ENCODE measurements around the gene GTF2F1.
"Not testable (repeated sequence)": the region's sequence is repeated elsewhere in the genome, so short reads cannot be mapped to it uniquely, and the experiment has no call there.

The GTF2F1 gene

DNA sequence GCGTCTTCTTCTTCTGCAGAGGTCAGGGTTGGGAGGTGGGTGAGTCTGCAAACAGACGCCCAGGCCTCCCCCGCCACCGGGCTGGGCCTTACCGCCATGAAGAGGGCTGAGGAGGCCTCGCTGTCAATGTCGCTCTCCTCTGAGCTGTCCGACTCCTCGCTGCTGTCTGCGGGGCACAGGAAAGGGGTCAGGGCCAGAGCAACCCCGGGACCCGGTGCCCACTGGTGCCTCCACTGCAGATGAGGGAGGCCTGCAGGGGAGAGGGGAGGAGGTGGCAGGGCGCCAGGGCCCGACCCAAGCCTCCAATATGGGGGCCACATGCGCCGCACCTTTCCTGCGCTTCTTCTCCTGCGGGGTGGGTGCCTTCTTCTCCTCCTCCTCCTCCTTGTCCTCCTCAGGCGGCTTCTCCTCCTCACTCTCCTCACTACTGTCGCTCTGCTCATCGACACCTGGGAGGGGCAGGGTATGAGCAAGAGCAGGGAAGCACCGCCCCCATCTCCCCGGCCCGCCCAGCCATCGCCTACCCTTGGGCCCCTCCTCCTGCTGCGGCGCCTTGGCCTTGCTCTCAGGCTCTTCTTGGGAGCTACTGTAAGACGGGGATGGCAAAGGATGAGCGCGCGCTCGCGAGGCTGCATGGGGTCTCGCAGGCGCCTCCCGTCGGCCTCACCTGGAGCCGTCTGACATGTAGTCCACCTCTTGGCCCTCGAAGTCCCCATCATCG is 11.8 kb downstream of the GTF2F1 start:
- no peak for DNase-seq

DNA sequence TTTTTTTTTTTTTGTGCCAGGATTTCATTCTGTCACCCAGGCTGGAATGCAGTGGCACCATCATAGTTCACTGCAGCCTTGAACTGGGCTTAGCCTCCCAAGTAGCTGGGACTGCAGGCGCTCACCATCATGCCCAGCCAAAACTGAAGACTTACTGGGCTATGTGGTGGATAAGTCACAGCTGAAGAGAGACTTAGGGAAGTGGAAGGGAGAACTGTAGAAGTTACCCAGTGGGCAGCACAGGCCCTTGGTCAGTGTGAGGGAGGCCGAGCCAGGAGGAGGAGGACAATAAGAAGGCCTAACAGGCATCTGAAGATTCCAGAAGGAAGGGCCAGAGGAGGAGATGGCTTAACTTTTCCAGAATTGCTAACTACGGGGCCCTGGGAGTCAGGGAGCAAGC is 13.2 kb downstream of the GTF2F1 start:
- DNase-seq = no peak

DNA sequence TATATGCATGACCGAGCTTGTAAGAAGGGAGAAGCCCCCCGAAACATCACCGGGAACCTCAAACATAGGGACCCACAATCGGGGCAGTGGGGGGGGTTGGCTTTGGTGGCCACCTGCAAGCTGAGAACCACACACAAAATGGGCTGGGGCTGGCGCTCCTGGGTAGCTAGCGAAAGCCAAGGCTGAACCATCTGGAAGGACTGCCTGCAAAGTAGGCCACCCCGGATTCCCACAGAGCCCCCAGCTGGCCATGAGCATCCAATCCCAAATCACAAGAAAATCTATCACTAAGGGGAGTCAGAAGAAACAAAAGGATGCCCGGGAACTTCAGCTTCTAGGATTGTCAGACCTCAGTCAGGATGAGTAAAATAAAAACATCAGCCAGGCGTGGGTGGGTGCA is 14.5 kb downstream of the GTF2F1 start:
- no peak for DNase-seq

DNA sequence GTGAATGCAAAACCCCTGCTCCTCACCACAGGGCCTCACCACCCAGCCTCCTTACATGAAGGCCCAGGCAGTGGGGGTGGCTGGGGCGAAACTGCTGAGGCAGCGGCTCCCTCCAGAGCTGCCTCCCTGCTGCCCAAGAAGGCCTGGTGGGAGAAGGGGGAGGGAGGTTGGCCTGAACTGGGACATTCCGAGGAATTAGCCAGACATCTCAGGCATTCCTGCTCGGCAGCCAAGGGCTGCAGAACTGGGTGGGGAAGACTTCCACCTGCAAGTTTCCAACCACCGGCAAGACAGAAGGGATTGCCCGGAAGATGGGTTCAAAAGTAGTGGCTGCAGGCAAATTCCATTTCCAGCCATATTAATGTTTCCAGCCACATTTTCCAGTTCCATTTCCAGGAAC is 14.9 kb downstream of the GTF2F1 start:
- DNase-seq = no peak

DNA sequence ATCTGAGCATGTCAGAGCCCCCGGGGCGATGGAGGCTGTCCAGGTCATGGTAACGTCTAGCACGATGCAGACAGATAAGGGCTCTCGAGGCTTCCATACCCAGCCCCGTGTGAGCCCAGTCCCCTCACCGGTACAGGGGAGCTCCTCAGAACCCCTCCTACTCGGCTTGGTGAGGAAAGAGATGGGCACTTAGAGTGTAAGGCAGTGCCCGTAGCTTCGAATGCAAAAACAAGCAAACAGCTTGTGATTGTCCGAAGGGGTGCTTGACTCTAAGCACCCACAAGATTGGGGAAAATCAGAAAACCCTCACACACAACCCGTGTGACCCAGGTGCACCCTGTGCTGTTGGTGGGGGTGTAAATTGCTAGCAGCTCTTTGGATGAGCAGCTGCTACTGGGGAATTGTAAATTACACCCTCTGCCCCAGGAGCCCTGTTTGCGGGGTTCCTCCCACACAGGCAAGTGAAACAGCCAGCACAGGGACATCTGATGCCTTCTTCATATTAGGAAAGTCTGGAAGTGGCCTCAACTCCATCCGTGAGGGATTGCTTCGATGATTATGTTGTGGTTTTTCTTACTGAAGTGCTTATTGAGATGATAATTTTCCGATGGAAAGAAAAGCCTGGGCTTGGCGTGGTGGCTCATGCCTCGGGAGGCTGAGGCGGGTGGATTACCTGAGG is 16.3 kb downstream of the GTF2F1 start:
- no peak for DNase-seq

DNA sequence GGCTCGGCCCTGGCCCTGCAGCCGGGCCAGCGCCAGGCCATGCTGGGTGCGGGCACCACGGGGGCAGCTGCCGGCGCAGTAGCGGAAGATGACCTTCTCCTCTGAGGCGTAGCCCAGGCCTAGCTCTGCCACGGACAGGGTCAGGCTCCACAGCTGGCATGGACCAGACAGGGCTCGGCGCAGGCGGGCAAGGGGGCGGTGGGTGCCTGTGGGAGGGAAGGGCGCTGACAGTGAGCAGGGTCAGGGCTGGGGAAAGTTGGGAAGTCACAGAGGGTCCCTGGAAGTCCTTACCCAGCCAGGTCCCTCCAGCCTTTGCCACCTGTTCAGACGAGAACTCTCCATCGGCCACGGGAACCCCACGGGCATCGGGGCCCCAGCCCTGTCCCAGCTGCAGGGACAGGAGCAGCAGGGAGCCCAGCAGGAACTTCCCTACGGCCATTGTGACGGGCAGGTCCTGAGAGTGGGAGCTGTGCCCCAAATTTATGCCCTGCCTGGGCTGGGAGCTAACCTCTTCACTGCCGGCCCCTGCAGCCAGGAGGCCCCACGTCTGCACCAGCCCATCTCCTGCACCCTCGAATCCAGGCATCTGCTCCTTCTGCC is 17.5 kb downstream of the GTF2F1 start, which contains the start of gene PSPN:
PSPN (minus strand) TSS at position 523 of the 600 bp plus-strand sequence; CDS start at position 439, 84 bp downstream.
- DNase-seq = no peak

DNA sequence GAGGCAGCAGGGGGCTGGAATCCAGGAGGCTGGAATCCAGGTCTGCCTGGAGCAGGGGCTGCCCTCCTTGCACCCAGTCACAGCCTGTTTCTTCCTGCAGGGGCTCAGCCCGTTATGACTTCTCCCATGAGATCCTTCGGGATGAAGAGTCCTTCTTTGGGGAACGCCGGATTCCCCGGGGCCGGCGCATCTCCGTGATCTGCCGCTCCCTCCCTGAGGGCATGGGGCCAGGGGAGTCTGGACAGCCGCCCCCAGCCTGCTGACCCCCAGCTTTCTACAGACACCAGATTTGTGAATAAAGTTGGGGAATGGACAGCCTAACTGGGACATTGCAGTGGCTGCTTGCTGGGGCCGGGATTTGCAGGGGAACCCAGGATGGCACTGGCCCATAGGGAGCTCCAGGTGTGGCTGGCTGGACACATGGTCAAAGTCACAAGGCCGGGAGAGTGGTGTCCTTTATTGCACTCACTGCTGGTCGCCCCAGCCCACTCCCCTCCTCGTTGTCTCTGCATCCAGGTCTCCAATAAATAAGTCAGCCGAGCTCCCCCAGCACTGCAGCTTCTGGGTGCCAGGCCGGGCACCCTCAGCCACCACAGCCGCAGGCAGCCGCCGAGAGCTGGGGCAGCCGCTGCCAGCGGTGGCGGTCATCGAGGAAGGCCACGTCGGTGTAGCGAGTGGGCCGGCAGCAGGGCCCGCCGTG is 18.1 kb downstream of the GTF2F1 start:
- no peak for DNase-seq

DNA sequence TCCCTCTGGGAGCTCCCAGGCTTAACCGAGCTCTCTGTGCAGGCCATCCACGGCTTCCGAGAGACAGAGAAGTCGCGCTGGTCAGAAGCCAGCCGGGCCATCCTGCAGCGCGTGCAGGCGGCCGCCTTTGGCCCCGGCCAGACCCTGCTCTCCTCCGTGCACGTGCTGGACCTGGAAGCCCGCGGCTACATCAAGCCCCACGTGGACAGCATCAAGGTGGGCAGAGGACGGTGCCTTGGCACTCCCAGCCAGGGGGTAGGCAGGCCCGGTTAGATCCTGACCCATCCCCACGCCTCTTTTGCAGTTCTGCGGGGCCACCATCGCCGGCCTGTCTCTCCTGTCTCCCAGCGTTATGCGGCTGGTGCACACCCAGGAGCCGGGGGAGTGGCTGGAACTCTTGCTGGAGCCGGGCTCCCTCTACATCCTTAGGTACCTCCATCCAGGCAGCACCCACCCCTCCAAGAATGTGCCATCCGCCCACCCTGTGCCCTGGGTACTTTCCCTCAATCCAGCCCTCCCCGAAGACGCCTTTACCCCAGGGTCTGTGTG is 18.7 kb downstream of the GTF2F1 start:
- DNase-seq = no peak

DNA sequence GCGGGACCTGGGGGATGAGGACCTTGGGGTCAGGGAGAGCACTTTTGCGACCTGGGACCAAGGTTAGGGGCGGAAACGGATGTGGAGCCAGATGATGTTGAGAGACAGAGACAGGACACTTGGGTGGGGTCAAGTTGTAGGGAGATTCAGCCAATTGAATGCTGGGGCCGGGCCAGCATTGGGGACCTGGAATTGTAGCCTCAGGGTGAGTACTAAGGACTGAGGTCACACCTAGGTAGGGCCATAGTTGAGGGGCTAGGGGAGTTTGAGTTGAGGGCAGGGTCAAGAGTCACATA is 19.2 kb downstream of the GTF2F1 start:
- no peak for DNase-seq

DNA sequence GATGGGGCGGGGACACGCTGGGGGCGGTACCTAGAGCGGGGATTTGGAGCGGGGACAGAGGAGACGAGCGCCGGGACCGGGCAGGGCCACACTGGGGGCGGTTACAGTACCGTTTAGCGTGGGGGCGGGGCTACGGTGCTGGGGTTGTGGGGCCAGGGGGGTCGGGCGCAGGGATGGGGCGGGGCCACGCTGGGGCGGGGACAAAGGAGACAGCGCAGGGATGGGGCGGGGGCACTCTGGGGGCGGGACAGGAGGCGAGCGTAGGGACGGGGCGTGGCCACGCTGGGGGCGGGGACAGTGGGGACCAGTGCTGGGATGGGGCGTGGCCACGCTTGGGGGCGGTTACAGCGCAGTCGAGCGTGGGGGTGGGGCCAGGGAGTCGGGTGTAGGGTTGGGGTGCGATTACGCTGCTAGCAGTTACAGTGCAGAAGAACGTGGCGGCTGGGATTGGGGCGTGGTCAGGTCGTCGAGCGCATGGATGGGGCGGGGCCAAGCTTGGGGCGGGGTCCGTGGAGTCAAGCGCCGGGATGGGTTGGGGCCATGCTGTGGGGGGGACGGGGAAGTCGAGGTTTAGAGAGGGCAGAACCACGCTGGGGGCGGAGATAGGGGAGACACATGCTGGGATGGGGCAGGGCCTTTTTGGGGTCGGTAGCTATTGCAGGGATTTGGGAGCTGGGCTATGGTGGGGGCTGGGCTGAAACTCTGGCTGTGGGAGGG is 19.7 kb downstream of the GTF2F1 start:
- peak; percentile 98 for DNase-seq

DNA sequence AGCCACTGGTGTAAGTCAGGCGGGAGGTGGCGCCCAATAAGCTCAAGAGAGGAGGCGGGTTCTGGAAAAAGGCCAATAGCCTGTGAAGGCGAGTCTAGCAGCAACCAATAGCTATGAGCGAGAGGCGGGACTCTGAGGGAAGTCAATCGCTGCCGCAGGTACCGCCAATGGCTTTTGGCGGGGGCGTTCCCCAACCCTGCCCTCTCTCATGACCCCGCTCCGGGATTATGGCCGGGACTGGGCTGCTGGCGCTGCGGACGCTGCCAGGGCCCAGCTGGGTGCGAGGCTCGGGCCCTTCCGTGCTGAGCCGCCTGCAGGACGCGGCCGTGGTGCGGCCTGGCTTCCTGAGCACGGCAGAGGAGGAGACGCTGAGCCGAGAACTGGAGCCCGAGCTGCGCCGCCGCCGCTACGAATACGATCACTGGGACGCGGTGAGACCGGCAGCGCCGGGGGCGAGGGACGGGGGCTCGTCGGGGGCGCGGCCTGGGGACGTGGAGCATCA is 20.3 kb downstream of the GTF2F1 start, which contains the start of gene ALKBH7:
ALKBH7 (plus strand) TSS at position 201 of the 502 bp plus-strand sequence; CDS start at position 228, 27 bp downstream.
- peak; percentile 100 for DNase-seq

DNA sequence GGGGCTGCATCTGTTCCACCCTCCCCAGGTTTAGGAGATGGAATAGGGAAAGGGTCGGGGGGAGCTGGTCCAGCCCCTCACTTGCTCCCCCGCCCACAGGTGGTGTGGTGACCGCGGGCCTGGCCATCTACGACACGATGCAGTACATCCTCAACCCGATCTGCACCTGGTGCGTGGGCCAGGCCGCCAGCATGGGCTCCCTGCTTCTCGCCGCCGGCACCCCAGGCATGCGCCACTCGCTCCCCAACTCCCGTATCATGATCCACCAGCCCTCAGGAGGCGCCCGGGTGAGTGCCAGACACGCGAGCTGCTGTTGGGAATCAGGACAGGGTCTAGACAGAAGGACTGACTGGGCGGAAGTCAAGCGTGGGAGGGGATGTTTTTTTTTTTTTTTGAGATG is 28.6 kb downstream of the GTF2F1 start:
- no peak for DNase-seq

DNA sequence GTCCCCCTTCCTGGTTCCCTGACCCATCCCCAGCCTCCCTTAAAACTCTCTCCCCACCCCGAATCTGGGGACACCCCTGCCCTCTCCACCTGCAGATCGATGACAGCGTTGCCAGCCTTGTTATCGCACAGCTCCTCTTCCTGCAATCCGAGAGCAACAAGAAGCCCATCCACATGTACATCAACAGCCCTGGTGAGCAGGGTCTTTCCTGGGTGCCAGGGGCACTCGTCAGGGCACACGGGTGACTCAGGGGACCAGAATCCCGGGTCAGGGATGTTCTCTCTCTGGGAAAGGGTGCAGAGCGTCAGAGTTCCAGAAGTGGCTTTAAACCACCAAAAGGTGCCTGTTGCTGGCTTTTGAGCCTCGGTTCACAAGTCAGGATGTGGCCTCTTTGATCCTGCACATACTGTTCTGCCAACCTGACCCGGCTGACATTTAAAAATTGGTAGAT is 30.6 kb downstream of the GTF2F1 start:
- no peak for DNase-seq

DNA sequence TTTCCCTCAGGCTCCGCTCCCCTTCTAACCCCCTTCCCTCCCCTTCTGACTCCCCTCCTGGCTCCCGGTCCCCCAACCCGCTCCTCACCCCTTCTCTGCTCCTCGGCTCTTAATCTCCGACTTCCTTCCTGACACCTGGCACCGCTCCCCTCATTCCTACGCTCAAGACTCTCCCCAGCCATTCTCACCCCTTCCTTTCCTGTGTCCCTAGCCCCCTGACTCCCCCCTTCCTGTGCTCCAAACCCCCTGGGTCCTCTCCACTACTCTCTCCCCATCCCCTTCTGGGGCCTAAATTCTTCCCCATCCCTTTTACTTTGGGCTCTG is 31.0 kb downstream of the GTF2F1 start:
- no peak for DNase-seq

DNA sequence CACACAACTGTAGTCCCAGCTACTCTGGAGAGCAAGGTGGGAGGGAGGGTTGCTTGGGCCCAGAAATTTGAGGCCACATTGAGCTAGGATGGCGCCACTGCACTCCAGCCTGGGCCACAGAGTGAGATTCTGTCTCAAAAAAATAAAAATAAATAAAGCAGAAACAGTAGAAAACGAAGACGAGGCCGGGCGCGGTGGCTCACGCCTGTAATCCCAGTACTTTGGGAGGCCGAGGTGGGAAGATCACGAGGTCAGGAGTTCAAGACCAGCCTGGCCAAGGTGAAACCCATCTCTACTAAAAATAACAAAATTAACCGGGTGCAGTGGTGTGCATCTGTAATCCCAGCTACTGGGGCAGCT is 32.1 kb downstream of the GTF2F1 start:
- DNase-seq = not testable (repeated sequence)

DNA sequence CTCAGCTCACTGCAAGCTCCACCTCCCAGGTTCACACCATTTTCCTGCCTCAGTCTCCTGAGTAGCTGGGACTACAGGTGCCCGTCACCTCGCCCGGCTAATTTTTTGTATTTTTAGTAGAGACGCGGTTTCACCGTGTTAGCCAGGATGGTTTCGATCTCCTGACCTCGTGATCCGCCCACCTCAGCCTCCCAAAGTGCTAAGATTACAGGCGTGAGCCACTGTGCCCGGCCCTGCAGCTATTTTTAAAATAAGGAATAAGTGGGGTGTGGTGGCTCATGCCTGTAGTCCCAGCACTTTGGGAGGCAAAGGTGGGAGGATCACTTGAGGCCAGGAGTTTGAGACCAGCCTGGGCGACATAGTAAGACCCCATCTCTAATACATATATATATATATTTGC is 32.5 kb downstream of the GTF2F1 start:
- DNase-seq = not testable (repeated sequence)

DNA sequence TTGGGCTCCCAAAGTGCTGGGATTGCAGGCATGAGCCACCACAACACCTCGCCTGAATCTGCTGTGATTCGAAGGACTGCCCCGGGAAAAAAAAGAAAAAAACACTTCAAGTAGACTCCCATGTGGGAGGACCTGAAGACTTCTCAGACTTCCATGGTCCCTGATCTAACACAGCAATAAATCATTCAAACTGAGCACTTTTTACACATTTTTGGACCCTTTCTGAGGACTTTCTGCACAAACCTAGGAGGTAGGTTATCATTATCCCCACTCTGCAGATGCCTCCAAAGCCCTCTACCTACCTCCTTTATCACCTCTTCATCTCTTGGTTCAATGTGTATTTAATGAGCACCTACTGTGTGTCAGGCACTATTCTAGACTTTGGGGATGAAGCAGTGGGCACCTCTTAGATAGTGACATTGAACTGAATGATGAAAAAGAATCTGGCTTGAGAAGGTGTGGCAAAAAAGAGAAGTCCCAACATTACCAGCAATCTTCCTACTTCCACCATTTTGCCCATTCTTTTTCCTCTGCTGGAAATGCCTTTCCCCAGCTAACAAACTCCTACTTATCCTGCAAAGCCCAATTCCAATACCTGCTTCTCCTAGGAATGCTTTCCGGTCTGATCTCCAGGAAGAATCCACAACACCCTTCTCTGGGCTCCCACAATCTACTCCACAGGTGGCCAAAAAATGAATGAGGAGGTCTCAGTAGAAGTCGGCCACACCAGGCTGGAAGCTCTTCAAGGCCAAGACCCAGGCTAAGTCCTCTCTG is 33.2 kb downstream of the GTF2F1 start:
- no peak for DNase-seq

DNA sequence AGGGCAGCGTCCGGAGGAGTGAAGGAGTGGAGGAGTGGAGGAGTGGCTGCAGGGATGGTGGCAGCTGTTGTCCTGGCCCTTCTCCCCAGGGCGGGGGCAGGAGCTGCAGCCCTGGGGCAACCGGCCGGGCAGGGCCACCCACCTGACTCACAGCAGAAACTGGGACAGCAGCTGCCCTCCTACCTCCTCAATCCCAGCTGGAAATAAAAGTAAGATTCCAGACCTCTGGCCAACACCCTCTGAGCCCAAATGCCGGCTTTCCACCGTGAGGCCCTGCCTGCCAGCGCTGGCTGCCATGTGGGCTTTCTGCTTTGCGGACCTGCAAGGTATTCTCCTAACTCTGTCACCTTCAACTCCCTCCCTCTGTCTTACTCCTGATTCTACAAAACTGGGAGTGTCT is 35.0 kb downstream of the GTF2F1 start:
- no peak for DNase-seq

DNA sequence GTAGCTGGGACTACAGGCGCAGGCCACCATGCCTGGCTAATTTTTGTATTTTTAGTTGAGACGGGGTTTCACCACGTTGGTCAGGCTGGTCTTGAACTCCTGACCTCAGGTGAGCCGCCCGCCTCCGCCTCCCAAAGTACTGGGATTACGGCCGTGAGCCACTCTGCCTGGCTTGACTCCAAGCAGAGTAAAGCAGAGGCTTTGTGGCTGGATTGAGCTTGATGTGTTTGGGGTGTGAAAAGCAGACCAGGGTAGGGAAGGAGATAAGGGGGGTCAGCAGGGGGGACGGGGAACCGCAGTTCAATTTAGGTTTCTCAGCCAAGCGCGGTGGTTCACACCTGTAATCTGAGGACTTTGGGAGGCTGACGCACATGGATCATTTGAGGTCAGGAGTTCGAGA is 35.8 kb downstream of the GTF2F1 start:
- DNase-seq = no peak

DNA sequence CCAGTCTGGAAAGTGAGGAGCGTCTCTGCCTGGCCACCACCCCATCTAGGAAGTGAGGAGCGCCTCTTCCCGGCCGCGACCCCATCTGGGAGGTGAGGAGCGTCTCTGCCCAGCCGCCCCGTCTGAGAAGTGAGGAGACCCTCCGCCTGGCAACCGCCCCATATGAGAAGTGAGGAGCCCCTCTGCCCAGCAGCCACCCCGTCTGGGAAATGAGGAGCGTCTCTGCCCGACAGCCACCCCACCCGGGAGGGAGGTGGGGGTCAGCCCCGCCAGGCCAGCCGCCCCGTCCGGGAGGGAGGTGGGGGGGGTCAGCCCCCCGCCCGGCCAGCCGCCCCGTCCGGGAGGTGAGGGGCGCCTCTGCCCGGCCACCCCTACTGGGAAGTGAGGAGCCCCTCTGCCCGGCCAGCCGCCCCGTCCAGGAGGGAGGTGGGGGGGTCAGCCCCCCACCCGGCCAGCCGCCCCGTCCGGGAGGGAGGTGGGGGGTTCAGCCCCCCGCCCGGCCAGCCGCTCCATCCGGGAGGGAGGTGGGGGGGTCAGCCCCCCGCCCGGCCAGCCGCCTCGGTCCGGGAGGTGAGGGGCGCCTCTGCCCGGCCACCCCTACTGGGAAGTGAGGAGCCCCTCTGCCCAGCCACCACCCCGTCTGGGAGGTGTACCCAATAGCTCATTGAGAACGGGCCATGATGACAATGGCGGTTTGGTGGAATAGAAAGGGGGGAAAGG is 37.5 kb downstream of the GTF2F1 start:
- not testable (repeated sequence) for DNase-seq

DNA sequence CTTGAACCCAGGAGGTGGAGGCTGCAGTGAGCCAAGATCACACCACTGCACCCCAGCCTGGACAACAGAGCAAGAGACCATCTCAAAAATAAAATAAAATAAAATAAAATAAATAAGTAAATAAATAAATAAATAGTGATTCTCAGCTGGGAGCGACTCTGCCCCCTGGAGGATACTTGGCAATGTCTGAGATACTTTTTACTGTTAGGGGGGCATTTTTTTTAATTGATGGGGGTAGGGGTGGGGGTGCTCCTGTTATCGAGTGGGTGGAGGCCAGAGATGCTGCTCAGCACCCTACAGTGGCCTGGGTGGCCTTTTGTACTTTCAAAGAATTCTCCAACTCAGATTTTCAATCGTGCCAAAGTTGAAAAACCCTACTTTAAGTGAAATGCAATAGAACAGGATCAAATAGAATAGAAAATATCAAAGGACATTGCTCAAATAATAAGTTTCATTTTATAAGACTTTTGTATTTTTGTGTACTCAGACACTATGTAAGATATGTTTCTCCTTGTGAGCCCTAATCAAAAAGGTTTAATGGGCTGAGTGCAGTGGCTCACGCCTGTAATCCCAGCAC is 38.8 kb downstream of the GTF2F1 start:
- no peak for DNase-seq

Measured in NCI-H345 (cell line).